Measurements from ENCODE around the gene MRPL51. TPM values are rescaled to one million over a fixed set of nuclear protein-coding genes. Genes with fewer than 3 reads are reported as not detected.

MRPL51 gene
- total and polyA plus RNA-seq, 2 donors (not counting 3 experiments of a cell fraction or from before 2014, with no cell fraction given) = 147 to 273 TPM

DNA sequence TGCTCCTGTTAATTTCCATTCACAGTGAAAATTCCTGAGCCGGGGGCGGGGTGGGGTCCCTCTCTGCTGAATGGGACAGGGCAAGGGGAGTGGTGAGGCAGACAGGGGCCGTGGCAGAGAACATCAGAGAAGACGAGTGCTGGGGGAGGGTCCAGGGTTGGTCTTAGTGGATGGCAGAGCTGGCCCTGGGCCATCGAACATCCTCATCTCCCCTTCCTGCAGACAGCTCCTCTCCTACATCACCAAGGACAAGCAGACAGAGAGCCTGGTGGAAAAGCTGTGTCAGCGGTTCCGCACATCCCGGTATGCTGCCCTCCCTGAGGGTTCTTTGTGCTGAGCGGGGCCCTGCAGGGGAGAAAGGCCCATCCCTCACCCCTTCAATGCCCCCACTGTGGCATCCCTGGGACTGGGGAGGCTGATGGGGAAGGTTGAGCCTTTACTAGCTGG is 36.3 kb upstream of the MRPL51 start:
- dilution Hi-C loops (cut with MboI; ENCODE audit: extremely low pct_ligation_motif_present, low sequenced_read_pairs) (no loop called here), intact Hi-C loops (cut with micrococcal nuclease) (no loop called here)
- Histone ChIP-seq H3K27me3 (ENCODE audit: control insufficient read depth in 2 of 2, insufficient read depth in 2 of 2, low read length in 2 of 2) (no peaks in the 10 kb centered on the region), H3K9me1 (replicated peaks; ENCODE audit: control insufficient read depth, extremely low read depth, insufficient read depth, low read length) (no peaks in the 10 kb centered on the region), H3K27ac (ENCODE audit: insufficient read depth, low read depth, low read length) (no peak overlapping the region), H3K9ac (replicated peaks; ENCODE audit: extremely low read depth, insufficient read depth, low read length) (no peak overlapping the region), H3K9me3 (replicated peaks; ENCODE audit: control insufficient read depth, insufficient read depth, low read length) (no peaks in the 10 kb centered on the region), H3K79me2 (ENCODE audit: control insufficient read depth, insufficient read depth, low read length) (peaks cover under 1% of the 10 kb centered on the region), H3K4me3 (replicated peaks in 1 of 3; ENCODE audit: insufficient read depth in 1 of 3, low read depth in 1 of 3, low read length in 3 of 3) (no peak overlapping the region), H3K4me1 (ENCODE audit: control insufficient read depth, extremely low read depth, insufficient read depth, low read length) (peaks cover 17% of the 10 kb centered on the region), H3K36me3 (ENCODE audit: control insufficient read depth in 2 of 2, extremely low read depth in 1 of 2, insufficient read depth in 2 of 2, low read length in 2 of 2) (peaks cover 31 to 38% of the 10 kb centered on the region in 2 experiments), H4K20me1 (replicated peaks; ENCODE audit: control insufficient read depth, extremely low read depth, insufficient read depth, low read length) (no peaks in the 10 kb centered on the region), H3K4me2 (ENCODE audit: insufficient read depth, low read length) (no peak overlapping the region), H2AFZ (ENCODE audit: low read depth, low read length) (no peak overlapping the region)
- DNase-seq (ENCODE audit: low read depth, low spot score) = no peak
- CTCF ChIA-PET = interaction anchor here (1.0 kb wide), 1 partner anchor 8 kb away, joined by 4 read pairs; no protein-coding TSS in a partner anchor
- no TSS peak for BruUV-seq (replicated peaks)
- no peak for FAIRE-seq
- TF ChIP-seq GATA2 (IDR thresholded peaks at IDR 0.05; ENCODE audit: insufficient read depth, insufficient read length, low read depth, low read length) (no peak), POLR2A (IDR thresholded peaks at IDR 0.05; ENCODE audit: low read depth, low read length) (no peak), POLR2AphosphoS5 (IDR thresholded peaks at IDR 0.05; ENCODE audit: insufficient read depth, low read depth, low read length) (no peak), FOS (IDR thresholded peaks at IDR 0.05; ENCODE audit: borderline replicate concordance, insufficient read depth, low read length) (no peak), MYC (IDR thresholded peaks at IDR 0.05; ENCODE audit: low read depth, low read length) (no peak), JUN (IDR thresholded peaks at IDR 0.05; ENCODE audit: borderline replicate concordance, insufficient read depth, insufficient read length, low read depth) (no peak), EZH2 (IDR thresholded peaks at IDR 0.05; ENCODE audit: borderline replicate concordance, low read depth, low read length, severe bottlenecking) (no peak)
- TF ChIP-seq, protein P1, sequence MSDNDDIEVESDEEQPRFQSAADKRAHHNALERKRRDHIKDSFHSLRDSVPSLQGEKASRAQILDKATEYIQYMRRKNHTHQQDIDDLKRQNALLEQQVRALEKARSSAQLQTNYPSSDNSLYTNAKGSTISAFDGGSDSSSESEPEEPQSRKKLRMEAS (IDR thresholded peaks at IDR 0.05; ENCODE audit: insufficient read depth, insufficient read length) = no peak
- TF ChIP-seq, protein P2, sequence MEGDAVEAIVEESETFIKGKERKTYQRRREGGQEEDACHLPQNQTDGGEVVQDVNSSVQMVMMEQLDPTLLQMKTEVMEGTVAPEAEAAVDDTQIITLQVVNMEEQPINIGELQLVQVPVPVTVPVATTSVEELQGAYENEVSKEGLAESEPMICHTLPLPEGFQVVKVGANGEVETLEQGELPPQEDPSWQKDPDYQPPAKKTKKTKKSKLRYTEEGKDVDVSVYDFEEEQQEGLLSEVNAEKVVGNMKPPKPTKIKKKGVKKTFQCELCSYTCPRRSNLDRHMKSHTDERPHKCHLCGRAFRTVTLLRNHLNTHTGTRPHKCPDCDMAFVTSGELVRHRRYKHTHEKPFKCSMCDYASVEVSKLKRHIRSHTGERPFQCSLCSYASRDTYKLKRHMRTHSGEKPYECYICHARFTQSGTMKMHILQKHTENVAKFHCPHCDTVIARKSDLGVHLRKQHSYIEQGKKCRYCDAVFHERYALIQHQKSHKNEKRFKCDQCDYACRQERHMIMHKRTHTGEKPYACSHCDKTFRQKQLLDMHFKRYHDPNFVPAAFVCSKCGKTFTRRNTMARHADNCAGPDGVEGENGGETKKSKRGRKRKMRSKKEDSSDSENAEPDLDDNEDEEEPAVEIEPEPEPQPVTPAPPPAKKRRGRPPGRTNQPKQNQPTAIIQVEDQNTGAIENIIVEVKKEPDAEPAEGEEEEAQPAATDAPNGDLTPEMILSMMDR (IDR thresholded peaks at IDR 0.05; ENCODE audit: extremely low read depth in 1 of 2, insufficient read depth in 1 of 2, low read depth in 1 of 2, low read length in 2 of 2) = no peak
- POLR2A ChIA-PET = no interaction called here

All from endothelial cell of umbilical vein (primary cell).